ENCODE data around the gene ABR.

The ABR gene

GRCh38 chr17:987931-988330, 191.8 kb downstream of the ABR start:
- Histone ChIP-seq H3K9me3 (ENCODE audit: insufficient read depth, low read length, severe bottlenecking) (peaks cover 2% of the 10 kb centered on the region), H3K4me2 (ENCODE audit: insufficient read depth, low read length) (no peak overlapping the region), H3K36me3 (ENCODE audit: insufficient read depth, low read length) (no peaks in the 10 kb centered on the region), H2AFZ (ENCODE audit: low read depth, low read length) (no peak overlapping the region), H3K9ac (ENCODE audit: low read depth, low read length) (no peak overlapping the region), H3K27ac (ENCODE audit: low read length) (no peak overlapping the region), H4K20me1 (ENCODE audit: insufficient read depth, low read length) (no peaks in the 10 kb centered on the region), H3K4me3 (ENCODE audit: low read depth in 1 of 2, low read length in 2 of 2) (no peak overlapping the region), H3K27me3 (ENCODE audit: insufficient read depth, low read length, poor library complexity) (no peaks in the 10 kb centered on the region), H3K79me2 (ENCODE audit: insufficient read depth, low read length) (no peaks in the 10 kb centered on the region), H3K4me1 (ENCODE audit: insufficient read depth, low read length) (no peaks in the 10 kb centered on the region)
- TF ChIP-seq EZH2 (IDR thresholded peaks at IDR 0.05; ENCODE audit: borderline replicate concordance, low read depth, low read length, severe bottlenecking) (no peak), CTCF (IDR thresholded peaks at IDR 0.05; ENCODE audit: borderline replicate concordance, extremely low read depth, low read length, poor library complexity, severe bottlenecking) (no peak)
- DNase-seq, result no peak
- ATAC-seq (ENCODE audit: insufficient read depth, low read depth), result no peak

- Histone ChIP-seq H3K27me3 (ENCODE audit: insufficient read depth, low read length, poor library complexity) (no peaks in the 10 kb centered on the region), H3K4me3 (ENCODE audit: low read depth in 1 of 2, low read length in 2 of 2) (no peak overlapping the region), H3K79me2 (ENCODE audit: insufficient read depth, low read length) (no peaks in the 10 kb centered on the region), H3K27ac (ENCODE audit: low read length) (no peak overlapping the region), H3K4me1 (ENCODE audit: insufficient read depth, low read length) (peaks cover under 1% of the 10 kb centered on the region), H3K4me2 (ENCODE audit: insufficient read depth, low read length) (no peak overlapping the region), H3K36me3 (ENCODE audit: insufficient read depth, low read length) (no peaks in the 10 kb centered on the region), H3K9me3 (ENCODE audit: insufficient read depth, low read length, severe bottlenecking) (no peaks in the 10 kb centered on the region), H2AFZ (ENCODE audit: low read depth, low read length) (no peak overlapping the region), H3K9ac (ENCODE audit: low read depth, low read length) (no peak overlapping the region), H4K20me1 (ENCODE audit: insufficient read depth, low read length) (no peaks in the 10 kb centered on the region)
- DNase-seq, result no peak
- TF ChIP-seq EZH2 (IDR thresholded peaks at IDR 0.05; ENCODE audit: borderline replicate concordance, low read depth, low read length, severe bottlenecking) (no peak), CTCF (IDR thresholded peaks at IDR 0.05; ENCODE audit: borderline replicate concordance, extremely low read depth, low read length, poor library complexity, severe bottlenecking) (no peak)
- no peak for ATAC-seq (ENCODE audit: insufficient read depth, low read depth)
These were observed 193.4 kb downstream of the ABR start for GRCh38 chr17:986322-986929.

GRCh38 chr17:983921-984320, 195.9 kb downstream of the ABR start:
- TF ChIP-seq EZH2 (IDR thresholded peaks at IDR 0.05; ENCODE audit: borderline replicate concordance, low read depth, low read length, severe bottlenecking) (no peak), CTCF (IDR thresholded peaks at IDR 0.05; ENCODE audit: borderline replicate concordance, extremely low read depth, low read length, poor library complexity, severe bottlenecking) (no peak)
- H3K9ac ChIP-seq (ENCODE audit: low read depth, low read length), result no peak overlapping the region
- H3K4me3 ChIP-seq (ENCODE audit: low read depth in 1 of 2, low read length in 2 of 2), result no peak overlapping the region
- ATAC-seq (ENCODE audit: insufficient read depth, low read depth), result no peak
- no peaks in the 10 kb centered on the region for H3K36me3 ChIP-seq (ENCODE audit: insufficient read depth, low read length)
- no peak overlapping the region for H3K4me2 ChIP-seq (ENCODE audit: insufficient read depth, low read length)
- no peaks in the 10 kb centered on the region for H3K27me3 ChIP-seq (ENCODE audit: insufficient read depth, low read length, poor library complexity)
- no peak overlapping the region for H2AFZ ChIP-seq (ENCODE audit: low read depth, low read length)
- H3K9me3 ChIP-seq (ENCODE audit: insufficient read depth, low read length, severe bottlenecking), result no peaks in the 10 kb centered on the region
- peaks cover 22% of the 10 kb centered on the region for H3K4me1 ChIP-seq (ENCODE audit: insufficient read depth, low read length)
- H3K79me2 ChIP-seq (ENCODE audit: insufficient read depth, low read length), result no peaks in the 10 kb centered on the region
- H4K20me1 ChIP-seq (ENCODE audit: insufficient read depth, low read length), result no peaks in the 10 kb centered on the region; the same call in 1 of the 2 replicates
- DNase-seq, result no peak
- H3K27ac ChIP-seq (ENCODE audit: low read length), result no peak overlapping the region

Measured in DND-41 (cell line).